ENCODE data around the gene USF2. TPM values are rescaled to one million over a fixed set of nuclear protein-coding genes. Genes with fewer than 3 reads are reported as not detected.
"Not testable (repeated sequence)": the region's sequence is repeated elsewhere in the genome, so short reads cannot be mapped to it uniquely, and the experiment has no call there.

The USF2 gene, protein sequence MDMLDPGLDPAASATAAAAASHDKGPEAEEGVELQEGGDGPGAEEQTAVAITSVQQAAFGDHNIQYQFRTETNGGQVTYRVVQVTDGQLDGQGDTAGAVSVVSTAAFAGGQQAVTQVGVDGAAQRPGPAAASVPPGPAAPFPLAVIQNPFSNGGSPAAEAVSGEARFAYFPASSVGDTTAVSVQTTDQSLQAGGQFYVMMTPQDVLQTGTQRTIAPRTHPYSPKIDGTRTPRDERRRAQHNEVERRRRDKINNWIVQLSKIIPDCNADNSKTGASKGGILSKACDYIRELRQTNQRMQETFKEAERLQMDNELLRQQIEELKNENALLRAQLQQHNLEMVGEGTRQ
- 100 TPM for polyA plus RNA-seq (ENCODE audit: insufficient read length)

DNA sequence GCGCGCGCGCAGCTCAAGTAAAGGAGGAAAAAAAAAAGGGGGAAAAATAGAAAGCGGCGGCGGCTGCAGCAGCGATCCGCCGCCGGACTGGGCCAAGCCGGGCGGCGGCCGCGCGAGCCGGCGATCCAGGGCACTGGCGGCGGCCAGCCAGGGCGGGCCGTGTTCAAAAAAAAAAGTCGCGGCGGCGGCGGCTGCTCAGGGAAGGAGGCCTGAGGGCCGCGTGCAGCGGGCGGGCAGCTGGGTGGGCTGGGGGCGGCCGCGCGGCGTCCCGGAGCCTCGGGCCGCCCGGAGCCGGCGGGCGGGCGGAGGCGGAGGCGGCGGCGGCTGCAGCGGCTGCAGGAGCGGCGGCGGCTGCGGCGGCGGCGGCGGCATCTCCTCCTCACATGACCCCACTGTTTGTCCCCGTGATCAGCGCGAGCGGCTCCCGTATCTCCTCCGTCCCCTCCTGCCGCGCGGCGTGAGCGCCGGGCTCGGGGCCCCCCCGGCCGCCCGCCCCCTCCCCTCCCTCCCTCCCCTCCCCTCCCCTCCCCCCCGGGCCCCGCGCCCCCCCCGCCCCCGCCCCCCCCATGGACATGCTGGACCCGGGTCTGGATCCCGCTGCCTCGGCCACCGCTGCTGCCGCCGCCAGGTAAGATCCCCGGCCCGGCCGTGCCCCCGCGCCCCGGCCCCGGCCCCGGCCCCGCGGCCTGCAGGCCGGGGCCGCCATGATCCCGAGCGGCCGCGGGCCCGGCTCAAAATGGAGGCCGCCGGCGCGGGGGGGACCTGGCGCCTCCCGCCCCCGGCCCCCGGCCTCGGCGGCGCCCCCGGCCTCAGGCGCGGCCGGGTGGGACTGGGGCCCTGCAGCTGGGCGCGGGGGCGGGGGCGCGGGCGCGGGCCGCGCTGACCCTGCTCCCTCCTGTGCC lies at the start of gene USF2:
TSS of gene USF2 (plus strand) at position 427 of the 902 bp plus-strand sequence. CDS start at position 567, 140 bp downstream.
- DNase-seq (ENCODE audit: low read depth) = no peak

DNA sequence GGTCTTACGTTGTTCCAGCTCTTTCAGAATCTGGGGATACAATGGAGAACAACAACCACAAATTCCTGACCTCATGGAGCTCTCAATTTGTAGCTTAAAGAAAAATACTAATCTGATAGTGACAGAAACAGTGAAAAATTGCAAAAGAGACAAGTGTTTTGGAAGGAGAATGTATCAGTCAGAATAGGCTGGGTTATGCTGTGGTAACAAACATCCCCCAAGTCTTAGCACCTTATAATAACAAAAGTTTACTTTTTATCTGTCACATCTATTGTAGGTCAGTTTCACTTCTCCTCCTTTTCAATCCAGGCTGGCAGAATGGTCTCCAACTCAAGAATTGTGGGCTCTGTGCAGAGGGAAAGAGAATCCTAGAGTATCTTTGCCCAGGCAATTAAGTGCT lies 49.8 kb upstream of the USF2 start:
- no peak for DNase-seq (ENCODE audit: low read depth)

DNA sequence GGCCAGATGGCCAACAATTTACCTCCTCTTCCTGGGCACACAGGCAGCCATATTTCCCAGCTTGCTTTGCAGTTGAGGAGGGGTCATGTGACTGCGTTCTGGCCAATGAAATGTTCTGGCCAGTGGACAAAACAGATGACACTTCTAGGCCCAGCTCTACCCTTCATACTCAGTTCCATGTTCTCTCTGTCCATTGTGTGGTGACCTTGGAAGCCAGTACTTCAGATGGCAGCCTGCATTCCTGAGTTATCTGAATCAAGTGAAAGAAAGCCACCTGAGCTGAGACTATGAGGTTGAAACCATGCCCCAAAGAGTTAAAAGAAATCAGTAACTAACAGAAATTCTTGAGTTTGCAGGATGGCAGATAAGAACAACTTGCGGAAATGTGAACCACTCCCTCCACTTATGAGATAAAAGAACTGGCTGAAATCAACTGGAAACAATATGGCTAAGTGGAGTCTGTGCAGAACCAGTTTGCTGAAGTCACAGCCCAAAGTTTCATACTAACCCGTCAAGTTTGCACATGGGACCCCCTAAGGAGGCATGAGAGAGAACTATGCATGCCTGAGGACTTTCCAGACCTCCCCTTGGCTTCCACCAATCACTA lies 48.3 kb upstream of the USF2 start:
- no peak for DNase-seq (ENCODE audit: low read depth)

DNA sequence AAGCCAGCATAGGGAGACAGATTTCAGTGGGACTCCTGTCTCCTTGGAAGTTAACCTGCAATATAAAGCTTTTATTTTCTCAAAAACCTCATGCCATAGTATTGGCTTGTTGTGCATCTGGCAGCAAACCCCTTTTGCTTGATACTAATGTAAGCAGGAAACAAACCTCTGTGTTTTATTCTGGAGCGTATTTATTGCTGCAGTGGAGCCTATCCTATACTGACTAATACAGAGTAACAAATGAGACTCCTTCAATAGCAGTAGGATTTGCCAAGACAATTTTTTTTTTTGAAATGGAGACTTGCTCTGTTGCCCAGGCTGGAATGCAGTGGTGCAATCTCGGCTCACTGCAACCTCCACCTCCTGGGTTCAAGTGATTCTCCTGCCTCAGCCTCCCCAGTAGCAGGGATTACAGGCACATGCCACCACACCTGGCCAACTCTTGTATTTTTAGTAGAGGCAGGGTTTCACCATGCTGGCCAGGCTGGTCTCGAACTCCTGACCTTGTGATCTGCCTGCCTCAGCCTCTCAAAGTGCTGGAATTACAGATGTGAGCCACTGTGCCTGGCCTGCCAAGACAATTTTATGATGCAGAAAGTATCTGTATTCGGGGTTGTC lies 47.7 kb upstream of the USF2 start:
- DNase-seq (ENCODE audit: low read depth) = not testable (repeated sequence)

DNA sequence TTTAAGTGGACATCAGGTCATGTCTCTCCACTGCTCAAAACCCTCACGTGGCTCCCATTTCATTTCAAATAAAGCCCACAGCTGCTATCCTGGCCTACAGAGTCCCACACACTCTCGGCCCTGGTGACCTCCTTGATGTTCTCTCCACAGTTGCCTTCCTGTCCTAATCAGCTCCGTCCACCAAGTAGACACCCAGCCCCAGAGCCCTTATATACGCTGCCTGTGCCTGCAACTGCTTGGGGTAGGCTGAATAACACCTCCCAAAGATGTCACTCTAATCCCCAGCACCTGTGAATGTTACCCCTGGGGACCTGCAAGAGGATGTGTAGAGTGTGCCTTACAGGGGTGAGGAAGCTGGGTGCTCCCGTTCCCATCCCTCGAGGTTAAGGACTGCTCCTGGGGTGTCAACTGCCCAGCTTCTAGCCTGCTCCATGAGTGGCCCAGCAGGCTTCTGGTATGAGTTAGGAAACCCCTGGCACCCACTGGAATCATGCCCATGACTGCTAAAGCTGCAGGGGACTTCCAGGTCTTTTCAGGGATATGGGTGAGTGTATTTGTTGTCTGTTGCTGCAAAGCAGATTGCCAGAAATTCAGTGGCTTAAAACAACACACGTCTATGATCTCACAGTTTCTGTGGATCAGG lies 46.3 kb upstream of the USF2 start:
- no peak for DNase-seq (ENCODE audit: low read depth)

DNA sequence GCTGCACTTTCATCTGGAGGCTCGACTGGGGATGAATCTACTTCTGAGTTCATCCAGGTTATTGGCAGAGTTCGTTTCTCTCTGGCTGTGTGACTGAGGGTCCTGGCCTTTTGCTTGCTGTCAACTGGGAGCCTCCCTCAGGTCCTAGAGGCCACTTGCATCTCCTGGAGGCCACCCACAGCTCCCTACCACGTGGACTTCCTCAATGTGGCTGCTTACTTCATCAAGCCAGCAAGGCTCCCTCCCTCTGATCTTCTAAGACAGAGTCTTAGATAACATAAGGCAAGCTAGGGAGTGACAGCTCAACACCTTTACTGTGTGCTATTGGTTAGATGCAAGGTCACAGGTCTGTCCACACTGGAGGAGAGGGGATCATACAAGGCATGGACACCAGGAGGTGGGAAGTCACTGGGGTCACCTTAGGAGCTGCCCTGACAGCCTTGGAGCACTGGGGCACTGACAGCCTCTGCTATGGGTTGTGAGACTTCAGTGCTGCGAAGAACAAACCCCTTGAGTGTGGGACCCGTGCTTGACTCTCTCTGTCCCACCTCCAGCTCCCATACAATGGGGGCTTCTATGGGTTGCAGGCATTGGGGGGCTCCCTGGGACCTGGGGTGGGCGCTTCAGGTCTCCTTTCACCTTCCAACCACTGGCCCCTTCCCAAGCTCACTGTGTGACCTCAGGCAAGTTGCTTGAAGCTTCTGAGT lies 45.5 kb upstream of the USF2 start:
- DNase-seq (ENCODE audit: low read depth) = no peak

DNA sequence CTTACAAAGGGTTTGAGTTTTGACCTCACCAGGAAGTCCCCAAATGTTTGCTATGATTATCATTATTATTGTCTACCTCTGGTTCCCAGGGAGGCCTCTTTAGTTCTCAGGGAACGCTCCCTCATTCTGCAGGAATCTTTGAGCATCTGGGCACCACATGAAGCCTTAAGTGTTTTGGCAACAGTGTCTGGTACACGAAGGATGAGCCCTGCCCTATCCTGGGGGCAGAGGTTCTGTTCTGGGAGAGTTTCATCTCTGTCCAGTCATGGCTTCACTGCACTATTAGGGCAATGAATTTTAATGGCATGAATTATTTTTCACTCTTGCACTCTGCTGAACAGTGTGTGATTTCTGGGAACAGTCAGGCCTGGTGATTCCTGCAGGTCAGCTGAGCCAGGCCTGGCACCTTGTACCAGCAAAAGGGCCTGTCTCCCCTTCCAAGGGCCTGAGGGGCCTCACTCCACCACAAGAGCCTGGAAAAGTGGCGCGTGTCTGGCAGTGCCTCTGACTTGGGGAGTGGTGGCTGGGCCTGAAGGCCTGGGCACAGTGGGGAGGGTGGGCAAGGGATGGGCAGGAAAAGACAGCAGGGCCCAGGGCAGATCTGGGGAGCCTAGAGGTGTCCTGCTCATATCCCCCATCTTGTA lies 44.8 kb upstream of the USF2 start:
- no peak for DNase-seq (ENCODE audit: low read depth)

DNA sequence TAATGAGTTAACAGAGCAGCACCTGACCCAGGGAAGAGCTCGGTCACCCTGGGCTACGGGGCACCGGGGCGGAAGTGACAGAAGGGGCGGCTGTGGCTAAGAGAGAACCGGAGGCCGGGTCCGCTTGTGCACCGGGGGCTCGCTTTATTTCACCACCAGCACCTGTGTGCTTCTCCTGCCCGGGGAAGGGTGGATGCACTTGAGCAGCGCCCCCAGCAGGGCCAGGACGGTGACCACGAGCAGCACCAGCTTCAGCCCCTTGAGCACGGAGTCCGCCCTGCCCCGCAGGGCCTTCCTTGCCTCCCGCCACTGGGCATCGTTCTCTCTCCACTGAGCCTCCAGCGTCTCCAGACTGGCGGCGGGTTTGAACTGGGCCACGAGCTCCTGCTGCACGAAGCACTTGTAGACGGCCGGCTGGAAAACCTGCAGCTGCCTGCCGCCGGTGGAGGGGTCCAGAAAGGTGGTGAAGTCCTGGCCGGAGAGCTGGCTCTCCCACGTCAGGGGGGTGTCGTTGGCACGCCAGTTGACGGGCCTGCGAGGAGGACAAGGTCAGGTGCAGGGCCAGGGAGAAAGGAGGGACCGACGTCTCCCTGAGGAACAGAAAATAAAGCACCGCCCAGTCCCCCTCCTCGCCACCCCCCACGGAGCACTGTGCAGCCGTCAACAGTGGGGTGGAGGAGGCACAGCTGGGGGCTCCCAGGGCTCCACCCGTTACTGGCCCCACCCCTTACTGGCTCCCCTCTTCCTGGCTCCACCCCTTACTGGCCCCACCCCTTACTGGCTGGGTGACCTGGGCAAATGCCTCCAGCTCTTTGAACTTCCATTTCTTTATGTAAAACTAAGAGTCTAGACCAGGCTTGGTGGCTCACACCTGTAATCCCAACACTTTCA lies 43.8 kb upstream of the USF2 start:
- DNase-seq (ENCODE audit: low read depth) = no peak

DNA sequence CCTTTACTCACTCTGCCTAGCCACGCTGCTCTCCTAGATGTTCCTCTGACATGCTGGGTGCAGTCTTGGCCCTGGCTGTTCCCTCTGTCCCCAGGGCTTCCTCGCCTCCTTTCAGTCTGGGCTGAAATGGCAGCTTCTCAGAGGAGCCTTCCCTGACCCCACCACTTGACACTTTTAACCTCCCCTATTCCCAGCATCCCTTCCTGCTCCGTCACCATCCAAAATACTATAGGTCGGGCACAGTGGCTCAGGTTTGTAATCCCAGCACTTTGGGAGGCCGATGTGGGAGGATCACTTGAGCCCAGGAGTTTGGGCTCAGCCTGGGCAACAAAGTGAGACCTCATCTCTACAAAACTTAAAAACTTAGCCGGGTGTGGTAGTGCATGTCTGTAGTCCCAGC lies 42.8 kb upstream of the USF2 start:
- DNase-seq (ENCODE audit: low read depth) = no peak

DNA sequence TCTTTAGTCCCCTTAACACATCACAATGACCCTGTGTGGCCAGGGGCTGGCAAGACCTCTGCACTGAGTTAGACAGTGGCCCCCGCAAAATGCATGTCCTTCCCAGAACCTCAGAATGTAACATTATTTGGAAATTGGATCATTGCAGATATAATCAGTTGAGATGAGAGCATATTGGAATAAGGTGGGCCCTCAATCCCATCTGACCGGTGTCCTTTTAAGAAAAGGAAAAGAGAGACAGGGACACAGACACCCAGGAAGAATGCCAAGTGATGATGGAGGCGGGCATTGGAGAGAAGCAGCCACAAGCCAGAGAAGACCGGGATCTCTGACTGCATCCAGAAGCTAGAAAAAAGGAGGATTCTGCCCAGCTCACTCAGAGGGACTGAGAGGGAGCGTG lies 42.0 kb upstream of the USF2 start:
- DNase-seq (ENCODE audit: low read depth) = no peak

DNA sequence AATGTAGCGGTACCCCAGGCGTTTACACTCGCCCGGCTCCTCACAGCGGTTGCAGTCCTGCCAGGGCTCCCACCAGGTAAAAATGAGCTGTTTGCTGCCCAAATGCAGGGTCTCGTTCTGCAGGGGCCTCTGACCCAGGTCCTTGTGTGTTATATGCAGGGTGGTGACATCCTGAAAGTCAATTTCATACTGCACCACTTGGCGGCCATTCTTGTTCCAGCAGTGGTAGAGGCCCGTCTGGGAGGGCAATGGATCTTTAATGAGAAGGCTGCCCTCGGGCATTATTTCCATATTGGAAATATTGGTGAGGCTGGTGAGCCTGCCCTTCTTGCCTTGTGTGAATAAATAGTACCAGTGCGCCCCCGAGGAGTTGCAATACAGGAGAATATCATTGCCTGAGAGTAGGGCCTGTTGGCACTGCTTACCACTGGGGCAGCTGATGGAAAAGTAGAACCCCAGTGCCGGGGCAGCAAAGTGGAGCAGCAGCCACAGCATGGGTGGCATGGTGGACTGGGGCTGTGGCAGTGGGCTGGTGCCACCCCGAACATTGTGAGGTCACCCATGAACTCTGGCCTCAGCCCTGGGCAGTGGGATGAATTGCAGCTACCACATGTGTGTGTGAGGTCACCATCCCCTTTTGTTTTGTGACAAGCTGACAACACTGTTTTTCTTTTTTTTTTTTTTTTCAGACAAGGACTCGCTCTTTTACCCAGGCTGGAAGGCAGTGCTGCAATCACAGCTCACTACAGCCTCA lies 40.4 kb upstream of the USF2 start, which contains the start of gene FAM187B:
TSS of gene FAM187B (minus strand) at position 563 of the 754 bp plus-strand sequence. CDS start at position 504, 59 bp downstream.
- DNase-seq (ENCODE audit: low read depth) = no peak

DNA sequence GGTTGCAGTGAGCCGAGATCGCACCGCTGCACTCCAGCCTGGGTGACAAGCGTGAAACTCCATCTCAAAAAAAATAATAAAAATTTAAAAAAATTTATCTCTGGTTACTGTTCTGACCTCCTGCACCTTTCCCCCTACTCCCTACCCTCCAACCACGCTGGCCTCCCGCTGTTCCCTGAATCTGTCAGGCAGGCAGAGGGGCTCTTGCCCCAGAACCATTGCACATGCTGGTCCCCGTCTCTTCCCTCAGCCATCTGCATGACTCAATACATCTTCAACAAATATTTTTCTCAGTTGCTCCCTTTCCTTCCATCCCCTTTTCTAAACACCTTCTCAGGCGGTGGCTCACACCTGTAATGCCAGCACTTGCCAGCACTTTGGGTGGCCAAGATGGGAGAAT lies 39.2 kb upstream of the USF2 start:
- DNase-seq (ENCODE audit: low read depth) = no peak

DNA sequence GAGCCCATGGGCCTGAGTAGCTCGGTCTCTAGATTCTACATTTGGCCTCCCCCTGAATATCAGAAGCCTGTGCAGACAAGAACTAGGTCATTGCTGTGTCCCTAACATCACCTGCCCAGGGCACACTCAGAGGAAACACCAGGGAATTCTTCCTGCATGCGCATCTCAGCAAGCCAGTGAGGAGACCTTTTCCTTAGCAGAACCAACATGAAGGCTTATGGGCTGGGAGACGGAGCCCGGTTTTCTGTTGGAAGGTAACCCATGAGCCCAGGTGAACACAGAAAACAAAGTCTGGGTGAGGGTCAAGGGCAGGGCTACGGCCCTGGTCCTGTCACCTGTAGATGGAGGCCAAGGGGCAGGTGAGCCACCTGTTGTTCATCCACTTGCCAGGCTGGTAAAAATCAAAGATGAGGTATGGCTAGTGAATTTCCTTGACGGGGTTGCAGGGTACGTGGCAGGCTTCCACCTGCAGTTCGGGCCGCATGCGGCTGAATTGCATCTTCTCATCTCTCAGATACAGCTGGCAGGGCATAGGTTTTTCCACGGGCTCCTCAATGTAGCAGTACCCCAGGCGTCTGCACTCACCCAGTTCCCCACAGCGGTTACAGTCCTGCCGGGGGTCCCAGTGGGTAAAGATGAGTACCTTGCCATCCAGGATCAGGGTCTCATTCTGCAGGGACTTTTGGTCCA lies 36.7 kb upstream of the USF2 start:
- no peak for DNase-seq (ENCODE audit: low read depth)

DNA sequence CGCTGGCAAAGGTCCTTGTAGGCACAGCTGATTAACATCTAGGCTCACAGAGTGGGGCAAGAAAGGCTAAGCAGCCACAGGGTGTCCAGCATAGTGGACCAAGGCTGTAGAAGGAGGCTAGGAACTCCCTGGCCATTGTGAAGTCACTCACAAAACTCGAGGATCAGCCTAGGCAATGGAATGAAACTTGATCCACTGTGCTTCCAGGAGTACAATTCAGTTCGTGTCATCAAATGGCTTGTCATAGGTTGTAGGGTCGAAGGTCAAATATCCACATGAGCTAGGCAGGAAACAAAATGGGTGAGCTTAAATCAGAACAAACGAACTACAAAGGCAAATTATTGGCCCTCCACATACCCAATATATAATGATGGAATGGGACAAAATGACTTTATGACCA lies 35.9 kb upstream of the USF2 start:
- DNase-seq (ENCODE audit: low read depth) = no peak

DNA sequence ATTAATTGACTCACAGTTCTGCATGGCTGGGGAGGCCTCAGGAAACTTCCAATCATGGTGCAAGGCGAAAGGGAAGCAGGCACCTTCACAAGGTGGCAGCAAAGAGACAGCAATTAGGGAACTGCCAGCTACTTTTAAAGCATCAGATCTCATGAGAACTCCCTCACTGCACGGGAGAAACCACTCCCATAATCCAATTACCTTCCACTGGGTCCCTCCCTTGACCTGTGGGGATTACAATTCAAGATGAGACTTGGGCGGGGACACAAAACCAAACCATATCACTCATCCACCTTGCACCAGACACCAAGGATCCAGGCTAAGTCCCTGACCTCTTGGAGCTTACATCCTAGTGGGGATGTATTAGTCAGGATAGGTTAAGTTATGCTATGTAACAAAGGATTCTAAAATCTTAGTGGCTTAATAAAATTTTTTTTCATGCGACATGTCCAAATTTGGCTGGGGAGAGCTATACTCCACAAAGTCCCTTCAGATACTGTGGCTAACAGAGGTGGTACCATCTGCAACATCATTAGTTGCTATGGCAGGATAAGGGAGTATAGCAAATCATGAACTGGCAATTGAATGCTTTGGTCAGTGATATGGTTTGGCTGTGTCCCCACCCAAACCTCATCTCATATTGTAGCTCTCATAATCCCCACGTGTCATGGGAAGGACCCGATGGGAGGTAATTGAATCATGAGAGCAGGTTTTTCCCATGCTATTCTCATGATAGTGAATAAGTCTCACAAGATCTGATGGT lies 31.9 kb upstream of the USF2 start:
- no peak for DNase-seq (ENCODE audit: low read depth)

DNA sequence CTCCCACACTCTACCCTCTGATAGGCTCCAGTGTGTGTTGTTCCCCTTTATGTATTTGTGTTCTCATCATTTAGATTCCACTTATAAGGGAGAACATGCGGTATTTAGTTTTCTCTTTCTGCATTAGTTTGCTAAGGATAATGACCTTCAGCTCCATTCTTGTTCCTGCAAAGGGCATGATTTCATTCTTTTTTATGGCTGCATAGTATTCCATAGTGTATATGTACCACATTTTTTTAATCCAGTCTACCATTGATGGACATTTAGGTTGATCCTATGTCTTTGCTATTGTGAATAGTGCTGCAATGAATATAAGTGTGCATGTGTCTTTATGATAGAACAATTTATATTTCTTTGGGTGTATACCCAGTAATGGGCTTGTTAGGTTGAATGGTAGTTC lies 29.2 kb upstream of the USF2 start:
- not testable (repeated sequence) for DNase-seq (ENCODE audit: low read depth)

DNA sequence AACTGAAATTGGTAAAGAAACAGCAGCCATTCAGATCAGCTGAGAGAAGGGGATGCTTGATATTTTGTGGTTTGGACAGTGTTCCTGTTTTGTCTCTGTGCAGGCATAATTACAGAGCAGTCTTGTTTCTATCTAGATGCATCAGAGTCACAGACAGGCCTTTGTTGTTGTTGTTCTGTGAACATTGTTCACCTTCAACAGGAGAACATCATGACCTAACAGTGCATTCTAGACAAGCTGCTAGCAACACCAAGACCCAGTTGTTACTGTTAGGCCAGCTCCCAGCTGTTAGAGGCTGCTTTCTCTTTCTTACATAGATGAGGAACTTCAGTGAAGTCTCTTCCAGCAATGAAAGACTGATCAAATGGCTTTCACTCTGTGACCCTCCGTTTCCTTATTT lies 28.4 kb upstream of the USF2 start:
- no peak for DNase-seq (ENCODE audit: low read depth)
